Astrocyte of the spinal cord (primary cell): ENCODE results near the gene DENND10.
A peak's percentile ranks its signal among the peaks of the same experiment; 100 is the strongest.

Experiments
- DNase-seq: peaks from one replicate; pipeline ENCODE4 v3.0.0; 2011; ENCODE audit warnings: low read depth, low spot score
- H3K4me3 ChIP-seq: 2 replicates; pipeline ENCODE4 v1.5.1; 2011; ENCODE audit warnings: low read depth, mild to moderate bottlenecking, low read length, moderate library complexity
- CTCF ChIP-seq: IDR thresholded peaks from 2 replicates; pipeline ENCODE4 v1.5.1; 2012; ENCODE audit warnings: low read depth, mild to moderate bottlenecking, low read length, inconsistent platforms
- in situ Hi-C: cut with HindIII; loops from 2 replicates; pipeline ENCODE4 v1.10.0; 2017; ENCODE audit warnings: low sequenced_read_pairs

DENND10 gene

DNA sequence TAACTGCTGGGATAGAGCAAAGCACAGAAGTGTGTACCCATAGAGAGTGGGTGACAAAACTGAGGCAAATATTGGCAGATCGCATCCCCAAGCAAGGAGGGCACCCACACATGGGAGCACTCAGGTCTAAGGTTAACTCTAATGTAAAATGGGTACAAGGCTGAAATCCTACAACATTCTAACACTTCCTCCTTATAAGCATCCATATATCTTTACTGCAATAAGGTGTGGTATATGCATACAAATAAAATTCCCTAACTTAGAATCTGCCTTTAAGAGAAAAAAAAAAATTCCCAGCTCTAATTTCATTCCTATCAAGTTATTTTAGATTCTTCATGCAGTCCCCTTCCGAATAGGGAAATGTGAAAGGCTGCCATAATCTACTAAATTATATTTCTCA, 42.0 kb upstream of the DENND10 start:
- no peak for TF ChIP-seq CTCF
- DNase-seq: no peak
- H3K4me3 ChIP-seq: no peak overlapping the region
- in situ Hi-C loops: no loop called here

DNA sequence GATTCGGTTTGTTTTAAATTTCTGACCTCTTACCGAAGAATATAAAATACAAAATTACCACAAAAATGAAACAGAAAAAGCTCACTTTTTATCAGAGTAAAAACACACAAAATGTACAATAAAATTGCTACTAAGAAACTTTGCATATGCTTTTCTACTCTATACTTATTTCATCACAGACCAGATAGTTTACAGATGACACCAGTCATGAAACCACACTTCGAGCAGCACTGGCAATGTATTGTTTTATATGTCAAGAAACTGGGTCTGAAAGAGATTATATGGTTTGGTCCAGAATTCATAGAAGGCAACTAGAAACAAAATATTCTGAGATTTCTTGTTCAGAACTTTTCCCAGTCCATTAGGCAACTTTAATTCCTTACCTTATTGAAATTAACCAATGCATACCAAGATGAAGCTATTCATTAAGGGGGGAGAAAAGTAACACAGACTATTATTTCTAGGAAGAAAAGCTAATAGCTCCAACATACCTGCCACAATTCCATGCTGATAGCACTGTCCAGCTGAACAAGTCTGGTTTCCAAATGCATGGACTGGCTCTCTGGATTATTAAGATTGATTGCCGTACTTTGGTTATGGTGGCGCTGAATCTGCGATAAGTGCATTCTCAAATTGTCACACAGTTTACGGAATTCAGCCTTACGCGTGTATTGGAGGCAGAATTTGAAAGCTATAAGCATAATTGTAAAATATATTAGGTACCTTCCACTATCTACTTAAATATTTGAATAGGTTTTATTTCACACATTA, 33.3 kb upstream of the DENND10 start:
- in situ Hi-C loops: no loop called here
- H3K4me3 ChIP-seq: no peak overlapping the region
- DNase-seq: no peak
- no peak for TF ChIP-seq CTCF

- H3K4me3 ChIP-seq: no peak overlapping the region
Observed at GRCh38 chr10:119073584-119073983, 30.3 kb upstream of the DENND10 start.

GRCh38 chr10:119078422-119079179, 25.3 kb upstream of the DENND10 start:
- DNase-seq: no peak
- TF ChIP-seq CTCF: no peak
- peak overlapping the region; percentile 96 for H3K4me3 ChIP-seq
- in situ Hi-C loops: no loop called here

More at GRCh38 chr10:119073584-119073983, 30.3 kb upstream of the DENND10 start:
- no peak for TF ChIP-seq CTCF
- no peak for DNase-seq
- in situ Hi-C loops: no loop called here

- DNase-seq: peak; percentile 73
- no peak for TF ChIP-seq CTCF
- H3K4me3 ChIP-seq: peak overlapping the region; percentile 96
- in situ Hi-C loops: no loop called here
Observed at GRCh38 chr10:119079599-119080520, 24.1 kb upstream of the DENND10 start.

DNA sequence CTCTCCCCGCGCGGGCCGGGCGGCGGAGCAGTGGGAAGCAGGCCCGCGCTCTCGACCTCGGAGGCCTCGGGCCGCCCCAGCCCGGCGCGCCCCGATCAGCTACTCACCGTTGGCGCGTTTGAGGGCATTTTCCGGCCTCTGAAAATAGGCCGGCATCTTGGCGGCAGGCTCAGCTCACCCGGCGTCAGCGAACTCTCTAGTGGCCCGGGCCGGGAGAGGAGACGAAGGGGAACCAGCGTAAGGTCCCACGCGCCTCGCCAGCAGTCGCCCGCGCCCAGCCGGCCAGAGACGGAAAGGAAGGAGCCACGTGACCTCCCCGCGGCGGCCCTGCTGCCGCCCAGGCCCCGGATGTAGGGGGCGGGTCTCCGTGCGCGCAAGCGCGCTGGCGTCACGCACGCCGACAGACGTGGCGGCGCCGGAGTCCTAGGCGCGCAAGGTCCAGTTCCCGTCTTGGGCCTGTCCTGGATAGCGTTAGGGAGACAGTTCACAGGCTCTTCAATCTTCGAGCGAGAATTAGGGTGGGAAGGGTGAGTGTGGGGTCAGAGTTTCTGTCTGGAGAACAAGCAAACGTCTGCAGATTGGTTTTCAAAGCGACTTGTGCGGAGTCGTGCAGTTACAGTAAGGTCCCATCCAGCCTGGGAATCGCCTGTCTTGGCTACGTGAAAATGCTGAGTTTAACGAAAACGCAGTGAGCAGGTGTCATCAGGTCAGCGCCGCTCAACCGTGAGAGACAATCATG, 23.2 kb upstream of the DENND10 start, which contains the start of gene EIF3A:
EIF3A (minus strand) TSS at position 297 of the 739 bp plus-strand sequence; CDS start at position 156, 141 bp downstream.
- in situ Hi-C loops: no loop called here
- peak within 1 kb of the TSS; percentile 96 for H3K4me3 ChIP-seq
- TF ChIP-seq CTCF: no peak
- DNase-seq: peak; percentile 92
